Measurements from ENCODE around the gene TFCP2L1. TPM values are rescaled to one million over a fixed set of nuclear protein-coding genes. Genes with fewer than 3 reads are reported as not detected.

Gene TFCP2L1
- total and polyA plus RNA-seq, 7 experiments from 2014 or later, result 0.19 to 0.24 TPM; not detected in 5

DNA sequence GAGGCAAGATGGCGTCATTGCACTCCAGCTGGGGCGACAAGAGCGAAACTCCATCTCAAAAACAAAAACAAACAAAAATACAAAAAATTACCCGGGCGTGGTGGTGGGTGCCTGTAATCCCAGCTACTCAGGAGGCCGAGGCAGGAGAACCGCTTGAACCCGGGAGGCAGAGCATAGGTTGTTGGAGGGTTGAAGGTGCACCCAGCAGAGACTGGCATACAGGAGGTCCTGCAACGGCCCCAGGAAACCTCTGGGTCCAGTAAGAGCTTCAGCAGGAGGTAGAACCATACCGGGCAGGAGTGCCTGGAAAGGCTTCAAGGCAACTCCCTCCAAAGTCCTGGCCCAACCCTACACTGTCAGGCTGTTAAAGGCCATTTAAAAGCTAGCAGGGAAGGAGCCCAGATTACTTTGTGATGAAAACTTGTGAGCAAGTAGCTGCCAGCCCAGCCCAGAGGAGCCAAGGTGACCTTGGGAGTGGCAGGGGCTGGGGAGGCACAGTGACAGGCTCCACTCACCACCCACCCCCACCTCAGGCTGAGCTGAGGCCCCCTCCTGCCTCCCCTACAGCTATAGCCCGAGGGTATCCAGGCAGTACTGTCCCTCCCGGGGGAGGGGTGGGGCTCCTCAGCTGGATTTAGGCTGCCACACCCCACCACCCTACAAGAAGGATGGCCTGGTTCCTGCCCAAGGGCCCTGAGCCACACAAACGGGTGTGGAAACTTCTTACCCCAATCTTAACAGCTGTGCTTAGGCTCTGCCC, 28.1 kb downstream of the TFCP2L1 start:
- intact Hi-C loops (cut with micrococcal nuclease), result no loop called here
- Histone ChIP-seq H3K4me1 (ENCODE audit: control insufficient read depth in 2 of 2, insufficient read depth in 2 of 2, low read length in 2 of 2) (no peaks in the 10 kb centered on the region), H3K27me3 (ENCODE audit: control insufficient read depth in 2 of 2, insufficient read depth in 2 of 2, low read length in 2 of 2) (no peaks in the 10 kb centered on the region), H3K36me3 (ENCODE audit: control insufficient read depth in 2 of 3, insufficient read depth in 3 of 3, low read length in 3 of 3) (no peaks in the 10 kb centered on the region), H3K9me3 (ENCODE audit: control insufficient read depth in 2 of 3, low read length in 3 of 3) (no peaks in the 10 kb centered on the region), H3K27ac (ENCODE audit: low read depth, low read length) (no peak overlapping the region), H3K4me3 (ENCODE audit: low read length) (no peak overlapping the region)
- Mint-ChIP-seq H3K27me3 (peaks cover 6 to 26% (median 10%) of the 10 kb centered on the region in 5 donors), H3K4me1 (peaks cover 0 to 3% (median 0%) of the 10 kb centered on the region in 7 donors), H3K4me3 (no peak overlapping the region), H3K27ac (no peak overlapping the region), H3K36me3 (no peaks in the 10 kb centered on the region), H3K9me3 (no peaks in the 10 kb centered on the region)
- ChIA-PET POLR2A (no interaction called here), CTCF (no interaction called here)
- DNase-seq (no peak), ATAC-seq (no peak)

DNA sequence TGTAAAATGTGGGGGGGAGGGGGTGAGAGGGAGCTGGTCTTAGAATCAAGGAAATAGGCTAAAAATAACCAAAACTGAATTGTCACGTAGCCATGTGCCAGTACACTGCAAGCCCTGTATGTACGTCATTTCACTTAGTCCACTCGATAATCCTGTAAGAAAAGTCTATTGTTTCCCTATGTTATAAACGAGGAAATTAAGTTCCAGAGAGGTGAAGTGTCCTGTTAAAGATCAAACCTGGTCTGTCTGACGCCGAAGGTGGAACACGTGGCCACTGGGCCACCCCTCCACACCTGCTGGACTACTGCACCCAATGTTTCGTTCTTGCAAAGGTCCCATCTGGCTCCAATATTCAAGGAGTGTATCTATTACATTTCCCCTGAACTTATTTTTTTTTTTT, 29.6 kb downstream of the TFCP2L1 start:
- H3K27ac Mint-ChIP-seq, result no peak overlapping the region
- no peaks in the 10 kb centered on the region for H3K9me3 Mint-ChIP-seq
- intact Hi-C loops (cut with micrococcal nuclease), result no loop called here
- Histone ChIP-seq H3K4me3 (ENCODE audit: low read length) (no peak overlapping the region), H3K9me3 (ENCODE audit: control insufficient read depth in 2 of 3, low read length in 3 of 3) (no peaks in the 10 kb centered on the region), H3K27ac (ENCODE audit: low read depth, low read length) (no peak overlapping the region), H3K27me3 (ENCODE audit: control insufficient read depth in 2 of 2, insufficient read depth in 2 of 2, low read length in 2 of 2) (no peaks in the 10 kb centered on the region), H3K36me3 (ENCODE audit: control insufficient read depth in 2 of 3, insufficient read depth in 3 of 3, low read length in 3 of 3) (no peaks in the 10 kb centered on the region), H3K4me1 (ENCODE audit: control insufficient read depth in 2 of 2, insufficient read depth in 2 of 2, low read length in 2 of 2) (no peaks in the 10 kb centered on the region)
- ChIA-PET POLR2A (no interaction called here), CTCF (no interaction called here)
- DNase-seq (no peak), ATAC-seq (no peak)
- peaks cover 0 to 3% (median 0%) of the 10 kb centered on the region in 7 donors for H3K4me1 Mint-ChIP-seq
- no peaks in the 10 kb centered on the region for H3K36me3 Mint-ChIP-seq
- no peak overlapping the region for H3K4me3 Mint-ChIP-seq
- peaks cover 6 to 31% (median 10%) of the 10 kb centered on the region in 5 donors for H3K27me3 Mint-ChIP-seq

- peaks cover 0 to 3% (median 0%) of the 10 kb centered on the region in 7 donors for H3K4me1 Mint-ChIP-seq
- Histone ChIP-seq H3K4me1 (ENCODE audit: control insufficient read depth in 2 of 2, insufficient read depth in 2 of 2, low read length in 2 of 2) (no peaks in the 10 kb centered on the region), H3K27ac (ENCODE audit: low read depth, low read length) (no peak overlapping the region), H3K4me3 (ENCODE audit: low read length) (no peak overlapping the region), H3K36me3 (ENCODE audit: control insufficient read depth in 2 of 3, insufficient read depth in 3 of 3, low read length in 3 of 3) (no peaks in the 10 kb centered on the region), H3K27me3 (ENCODE audit: control insufficient read depth in 2 of 2, insufficient read depth in 2 of 2, low read length in 2 of 2) (no peaks in the 10 kb centered on the region), H3K9me3 (ENCODE audit: control insufficient read depth in 2 of 3, low read length in 3 of 3) (no peaks in the 10 kb centered on the region)
- ATAC-seq (no peak), DNase-seq (no peak)
- no peak overlapping the region for H3K27ac Mint-ChIP-seq
- CTCF ChIA-PET, result no interaction called here
- H3K9me3 Mint-ChIP-seq, result no peaks in the 10 kb centered on the region
- H3K36me3 Mint-ChIP-seq, result no peaks in the 10 kb centered on the region
- H3K27me3 Mint-ChIP-seq, result peaks cover 6 to 34% (median 10%) of the 10 kb centered on the region in 5 donors
- intact Hi-C loops (cut with micrococcal nuclease), result no loop called here
- POLR2A ChIA-PET, result no interaction called here
- H3K4me3 Mint-ChIP-seq, result no peak overlapping the region
These were observed 30.3 kb downstream of the TFCP2L1 start for GRCh38 chr2:121254748-121255147.

- Histone ChIP-seq H3K27ac (ENCODE audit: low read depth, low read length) (no peak overlapping the region), H3K4me1 (ENCODE audit: control insufficient read depth in 2 of 2, insufficient read depth in 2 of 2, low read length in 2 of 2) (no peaks in the 10 kb centered on the region), H3K27me3 (ENCODE audit: control insufficient read depth in 2 of 2, insufficient read depth in 2 of 2, low read length in 2 of 2) (no peaks in the 10 kb centered on the region), H3K4me3 (ENCODE audit: low read length) (no peak overlapping the region), H3K9me3 (ENCODE audit: control insufficient read depth in 2 of 3, low read length in 3 of 3) (no peaks in the 10 kb centered on the region), H3K36me3 (ENCODE audit: control insufficient read depth in 2 of 3, insufficient read depth in 3 of 3, low read length in 3 of 3) (no peaks in the 10 kb centered on the region)
- no peaks in the 10 kb centered on the region for H3K36me3 Mint-ChIP-seq
- ATAC-seq (no peak), DNase-seq (no peak)
- no peak overlapping the region for H3K27ac Mint-ChIP-seq
- intact Hi-C loops (cut with micrococcal nuclease), result no loop called here
- H3K4me1 Mint-ChIP-seq, result peaks cover 0 to 3% (median 0%) of the 10 kb centered on the region in 7 donors
- no peak overlapping the region for H3K4me3 Mint-ChIP-seq
- H3K9me3 Mint-ChIP-seq, result no peaks in the 10 kb centered on the region
- H3K27me3 Mint-ChIP-seq, result peaks cover 6 to 41% (median 17%) of the 10 kb centered on the region in 5 donors
- POLR2A ChIA-PET, result no interaction called here
- CTCF ChIA-PET, result no interaction called here
These were observed 31.2 kb downstream of the TFCP2L1 start for GRCh38 chr2:121253674-121254240.

- no peaks in the 10 kb centered on the region for H3K9me3 ChIP-seq (ENCODE audit: control insufficient read depth in 2 of 3, low read length in 3 of 3)
- ATAC-seq (no peak), DNase-seq (no peak)
- H3K4me3 ChIP-seq (ENCODE audit: low read length), result no peak overlapping the region
- Mint-ChIP-seq H3K4me1 (peaks cover 0 to 3% (median 0%) of the 10 kb centered on the region in 7 donors), H3K27me3 (peaks cover 3 to 40% (median 17%) of the 10 kb centered on the region in 5 donors), H3K36me3 (no peaks in the 10 kb centered on the region), H3K9me3 (no peaks in the 10 kb centered on the region), H3K4me3 (no peak overlapping the region), H3K27ac (no peak overlapping the region)
- CTCF ChIA-PET, result no interaction called here
- POLR2A ChIA-PET, result no interaction called here
- H3K27ac ChIP-seq (ENCODE audit: low read depth, low read length), result no peak overlapping the region
- H3K27me3 ChIP-seq (ENCODE audit: control insufficient read depth in 2 of 2, insufficient read depth in 2 of 2, low read length in 2 of 2), result no peaks in the 10 kb centered on the region
- no peaks in the 10 kb centered on the region for H3K4me1 ChIP-seq (ENCODE audit: control insufficient read depth in 2 of 2, insufficient read depth in 2 of 2, low read length in 2 of 2)
- intact Hi-C loops (cut with micrococcal nuclease), result no loop called here
- H3K36me3 ChIP-seq (ENCODE audit: control insufficient read depth in 2 of 3, insufficient read depth in 3 of 3, low read length in 3 of 3), result no peaks in the 10 kb centered on the region
These were observed 31.9 kb downstream of the TFCP2L1 start for GRCh38 chr2:121253021-121253673.

GRCh38 chr2:121251497-121251896, 33.5 kb downstream of the TFCP2L1 start:
- DNase-seq (no peak), ATAC-seq (no peak)
- no peak overlapping the region for H3K27ac ChIP-seq (ENCODE audit: low read depth, low read length)
- Mint-ChIP-seq H3K27me3 (peaks cover 0 to 31% (median 10%) of the 10 kb centered on the region in 5 donors), H3K4me3 (no peak overlapping the region), H3K4me1 (no peaks in the 10 kb centered on the region), H3K36me3 (no peaks in the 10 kb centered on the region), H3K27ac (no peak overlapping the region), H3K9me3 (no peaks in the 10 kb centered on the region)
- intact Hi-C loops (cut with micrococcal nuclease), result no loop called here
- no peaks in the 10 kb centered on the region for H3K9me3 ChIP-seq (ENCODE audit: control insufficient read depth in 2 of 3, low read length in 3 of 3)
- ChIA-PET POLR2A (no interaction called here), CTCF (interaction anchor here (0.8 kb wide), 1 partner anchor 22 kb away, joined by 4 read pairs; no protein-coding TSS in a partner anchor)
- no peaks in the 10 kb centered on the region for H3K36me3 ChIP-seq (ENCODE audit: control insufficient read depth in 2 of 3, insufficient read depth in 3 of 3, low read length in 3 of 3)
- H3K4me3 ChIP-seq (ENCODE audit: low read length), result no peak overlapping the region
- H3K4me1 ChIP-seq (ENCODE audit: control insufficient read depth in 2 of 2, insufficient read depth in 2 of 2, low read length in 2 of 2), result no peaks in the 10 kb centered on the region
- no peaks in the 10 kb centered on the region for H3K27me3 ChIP-seq (ENCODE audit: control insufficient read depth in 2 of 2, insufficient read depth in 2 of 2, low read length in 2 of 2)
